ENCODE measurements around the gene IRF1.
"Not testable (repeated sequence)": the region's sequence is repeated elsewhere in the genome, so short reads cannot be mapped to it uniquely, and the experiment has no call there.

Gene IRF1

GRCh38 chr5:132487095-132487428, 3.5 kb downstream of the IRF1 start:
- DNase-seq (ENCODE audit: low read depth in 2 of 2), result no peak

DNA sequence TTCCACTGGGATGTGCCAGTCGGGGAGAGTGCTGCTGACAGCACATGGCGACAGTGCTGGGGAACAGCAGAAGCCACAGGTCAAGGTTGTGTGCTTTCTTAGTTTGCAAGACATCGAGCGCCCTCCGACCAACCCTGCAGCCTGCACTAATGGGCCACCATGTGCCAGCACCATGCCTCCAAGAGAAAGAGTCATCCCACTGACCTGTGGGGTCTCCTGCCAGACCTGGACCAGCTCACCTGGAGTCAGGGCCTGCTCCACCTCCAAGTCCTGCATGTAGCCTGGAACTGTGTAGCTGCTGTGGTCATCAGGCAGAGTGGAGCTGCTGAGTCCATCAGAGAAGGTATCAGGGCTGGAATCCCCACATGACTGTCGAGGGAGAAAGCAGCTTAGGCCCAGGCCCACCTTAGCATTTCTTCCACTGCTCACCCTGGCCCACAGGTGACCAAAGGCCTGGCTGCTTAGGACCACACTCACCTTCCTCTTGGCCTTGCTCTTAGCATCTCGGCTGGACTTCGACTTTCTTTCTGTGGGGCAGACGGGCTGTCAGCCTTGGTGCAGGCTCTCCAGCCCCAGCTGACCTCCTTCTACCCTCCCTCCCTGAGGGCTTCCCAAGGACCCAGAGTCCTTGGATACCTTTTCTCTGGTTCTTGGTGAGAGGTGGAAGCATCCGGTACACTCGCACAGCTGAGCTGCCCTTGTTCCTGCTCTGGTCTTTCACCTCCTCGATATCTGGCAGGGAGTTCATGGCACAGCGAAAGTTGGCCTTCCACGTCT, 4.1 kb downstream of the IRF1 start:
- DNase-seq (ENCODE audit: low read depth in 2 of 2), result no peak

- no peak for DNase-seq (ENCODE audit: low read depth in 2 of 2)
Observed at GRCh38 chr5:132485641-132486317, 4.8 kb downstream of the IRF1 start.

- not testable (repeated sequence) for DNase-seq (ENCODE audit: low read depth in 2 of 2)
Observed at GRCh38 chr5:132484876-132485640, 5.5 kb downstream of the IRF1 start.

- no peak for DNase-seq (ENCODE audit: low read depth in 2 of 2)
Observed at GRCh38 chr5:132484391-132484725, 6.2 kb downstream of the IRF1 start.

GRCh38 chr5:132483661-132484390, 6.7 kb downstream of the IRF1 start:
- DNase-seq (ENCODE audit: low read depth in 2 of 2), result no peak

DNA sequence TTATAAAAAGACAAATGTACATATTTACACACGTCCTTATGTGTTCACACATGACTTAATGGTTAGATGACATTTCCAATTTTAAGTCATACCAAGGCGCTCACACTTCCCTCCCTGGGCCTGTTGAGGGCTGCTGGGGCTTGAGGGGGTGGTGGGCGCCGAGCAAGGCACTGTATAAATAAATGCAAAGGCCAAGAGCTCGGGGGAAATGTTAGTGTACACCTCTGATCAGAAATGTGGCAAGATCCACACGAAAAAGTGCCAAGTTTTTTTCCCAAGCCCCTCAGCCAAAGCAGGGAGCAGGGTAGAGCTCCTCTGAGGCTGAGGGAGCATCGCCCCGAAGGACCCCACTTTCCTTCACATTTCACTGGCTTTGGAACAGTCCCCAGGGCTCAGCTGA, 7.5 kb downstream of the IRF1 start:
- DNase-seq (ENCODE audit: low read depth in 2 of 2), result no peak

GRCh38 chr5:132481596-132482211, 8.9 kb downstream of the IRF1 start:
- DNase-seq (ENCODE audit: low read depth in 2 of 2), result no peak

DNA sequence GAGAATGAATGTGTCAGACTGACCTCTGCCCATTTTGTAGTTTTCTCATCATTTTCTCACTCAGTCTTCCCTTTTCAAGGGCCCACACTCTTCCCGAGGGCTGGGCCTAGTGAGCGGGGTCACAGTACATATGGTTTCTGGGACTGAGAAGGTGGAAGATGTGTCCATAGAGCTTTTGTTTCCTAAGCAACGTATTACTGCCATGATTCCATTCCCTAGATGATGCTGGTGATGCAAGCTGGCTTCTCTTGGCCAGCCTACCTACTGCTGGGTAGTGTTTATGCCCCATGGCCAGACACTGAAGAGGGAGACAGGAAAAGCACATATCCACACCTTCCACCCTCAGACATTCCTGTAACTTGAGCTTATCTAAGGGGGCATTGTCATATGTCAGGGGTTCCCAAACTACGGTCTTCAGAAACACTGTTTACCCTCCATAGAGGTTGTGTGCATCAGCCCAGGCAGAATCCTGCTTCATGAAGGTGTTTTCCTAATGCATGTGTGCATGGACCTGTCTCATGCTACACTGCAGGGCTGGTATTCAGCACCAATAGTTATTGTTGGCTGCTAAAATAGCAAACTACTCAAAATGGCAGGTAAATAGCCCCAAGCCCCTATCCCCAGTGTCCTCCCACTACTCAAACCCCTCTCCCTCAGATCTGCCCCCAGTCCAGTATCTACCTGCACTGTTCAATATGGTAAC, 9.5 kb downstream of the IRF1 start:
- no peak for DNase-seq (ENCODE audit: low read depth in 2 of 2)

DNA sequence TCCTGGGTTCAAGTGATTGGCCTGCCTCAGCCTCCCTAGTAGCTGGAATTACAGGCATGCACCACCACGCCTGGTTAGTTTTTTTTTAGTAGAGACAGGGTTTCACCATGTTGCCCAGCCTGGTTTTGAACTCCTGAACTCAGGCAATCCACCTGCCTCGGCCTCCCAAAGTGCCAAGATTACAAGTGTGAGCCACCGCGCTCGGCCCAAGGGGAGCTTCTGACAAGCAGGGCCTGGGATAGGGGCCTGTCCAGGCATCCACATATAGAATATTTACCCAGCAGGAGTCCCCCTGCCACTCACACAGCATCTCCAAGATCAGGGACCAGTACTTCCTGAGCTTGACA, 10.1 kb downstream of the IRF1 start:
- DNase-seq (ENCODE audit: low read depth in 2 of 2), result no peak

DNA sequence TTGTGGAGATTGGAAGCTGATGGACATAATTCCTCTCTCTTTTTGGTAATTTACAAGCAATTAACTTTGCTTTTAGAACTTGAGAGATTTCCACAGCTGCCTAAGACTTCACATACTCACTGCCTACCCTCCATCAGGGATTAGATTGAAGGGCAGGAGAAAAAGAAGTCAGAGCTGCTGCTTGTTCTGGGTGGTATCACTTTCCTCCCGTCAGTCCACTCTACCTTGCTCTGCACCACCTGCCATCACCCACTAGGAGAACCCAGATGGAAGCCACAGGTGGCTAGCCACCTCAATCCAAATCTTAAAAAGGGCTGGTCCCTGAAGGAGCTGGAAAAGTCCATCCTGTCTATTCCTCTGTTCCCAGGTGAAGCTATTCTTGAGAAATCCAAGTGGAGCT, 10.5 kb downstream of the IRF1 start:
- DNase-seq (ENCODE audit: low read depth in 2 of 2), result no peak

DNA sequence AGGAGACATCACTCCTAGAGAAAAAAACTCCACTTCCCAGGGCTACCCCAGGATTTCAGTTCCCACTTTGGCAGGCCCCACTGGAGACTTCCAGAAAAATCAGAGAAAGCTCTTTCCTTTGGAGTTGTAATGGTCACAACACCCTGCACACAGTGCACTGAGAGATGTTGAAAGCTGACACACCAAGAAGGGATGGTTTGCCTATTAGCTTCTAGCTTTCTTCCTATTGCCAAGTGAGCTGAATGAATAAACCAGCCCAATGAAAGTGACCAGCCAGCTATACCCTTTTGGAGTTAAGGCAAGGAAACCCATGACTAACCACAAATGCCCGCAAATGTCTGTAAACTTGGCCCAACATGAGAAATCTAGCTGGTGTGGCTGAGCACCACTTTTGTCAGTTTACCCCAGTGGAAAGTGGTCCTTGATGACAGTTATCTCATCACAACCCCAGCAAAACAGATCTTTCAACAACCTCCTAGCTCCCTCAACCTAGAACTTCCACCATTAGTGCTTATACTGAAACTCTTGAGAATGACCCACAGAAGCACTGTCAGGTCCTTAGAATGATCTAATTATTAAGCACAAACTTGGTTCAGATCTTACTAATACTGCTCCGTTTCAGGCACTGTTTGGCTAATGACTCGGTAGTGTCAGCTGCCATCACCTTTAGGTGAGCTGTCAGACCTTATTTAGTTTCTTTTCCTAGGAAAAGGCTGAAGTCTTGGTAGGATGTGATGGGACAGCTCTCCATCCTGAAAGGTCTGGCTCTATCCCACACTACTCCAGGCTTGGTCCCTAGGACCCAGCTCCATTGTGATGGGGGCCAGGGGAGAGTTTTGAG, 11.2 kb downstream of the IRF1 start:
- no peak for DNase-seq (ENCODE audit: low read depth in 2 of 2)

GRCh38 chr5:132478366-132478871, 12.2 kb downstream of the IRF1 start:
- no peak for DNase-seq (ENCODE audit: low read depth in 2 of 2)

DNA sequence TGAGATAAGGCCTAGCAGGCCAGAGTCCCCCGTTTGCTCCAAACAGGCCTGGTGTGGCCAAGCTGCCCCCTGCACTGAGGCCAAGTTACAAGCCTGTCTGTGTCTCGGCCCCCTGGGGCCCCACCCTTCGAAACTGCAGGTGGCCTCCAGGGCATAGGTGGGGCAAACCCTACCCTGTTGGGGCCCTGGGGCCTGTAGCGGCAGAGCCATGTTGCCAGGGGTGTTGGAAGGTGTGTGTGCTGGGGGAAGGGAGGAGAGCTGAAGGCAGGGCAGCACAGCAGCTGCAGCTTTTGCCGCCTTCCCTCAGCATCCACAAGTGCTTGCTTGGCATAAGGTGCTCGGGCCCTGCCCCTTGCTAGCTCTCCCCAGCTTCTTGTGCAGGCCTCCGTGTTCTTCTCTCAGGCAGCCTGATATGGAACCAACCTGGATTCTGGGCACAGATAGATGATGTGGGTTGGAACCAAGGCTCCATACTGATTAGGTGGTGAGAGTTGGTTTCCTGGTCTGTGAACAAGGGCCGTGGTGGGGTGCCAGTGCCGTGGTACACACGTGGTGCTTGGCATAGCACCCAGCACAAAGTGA, 12.7 kb downstream of the IRF1 start:
- no peak for DNase-seq (ENCODE audit: low read depth in 2 of 2)

GRCh38 chr5:132476876-132477781, 13.4 kb downstream of the IRF1 start:
- no peak for DNase-seq (ENCODE audit: low read depth in 2 of 2)

DNA sequence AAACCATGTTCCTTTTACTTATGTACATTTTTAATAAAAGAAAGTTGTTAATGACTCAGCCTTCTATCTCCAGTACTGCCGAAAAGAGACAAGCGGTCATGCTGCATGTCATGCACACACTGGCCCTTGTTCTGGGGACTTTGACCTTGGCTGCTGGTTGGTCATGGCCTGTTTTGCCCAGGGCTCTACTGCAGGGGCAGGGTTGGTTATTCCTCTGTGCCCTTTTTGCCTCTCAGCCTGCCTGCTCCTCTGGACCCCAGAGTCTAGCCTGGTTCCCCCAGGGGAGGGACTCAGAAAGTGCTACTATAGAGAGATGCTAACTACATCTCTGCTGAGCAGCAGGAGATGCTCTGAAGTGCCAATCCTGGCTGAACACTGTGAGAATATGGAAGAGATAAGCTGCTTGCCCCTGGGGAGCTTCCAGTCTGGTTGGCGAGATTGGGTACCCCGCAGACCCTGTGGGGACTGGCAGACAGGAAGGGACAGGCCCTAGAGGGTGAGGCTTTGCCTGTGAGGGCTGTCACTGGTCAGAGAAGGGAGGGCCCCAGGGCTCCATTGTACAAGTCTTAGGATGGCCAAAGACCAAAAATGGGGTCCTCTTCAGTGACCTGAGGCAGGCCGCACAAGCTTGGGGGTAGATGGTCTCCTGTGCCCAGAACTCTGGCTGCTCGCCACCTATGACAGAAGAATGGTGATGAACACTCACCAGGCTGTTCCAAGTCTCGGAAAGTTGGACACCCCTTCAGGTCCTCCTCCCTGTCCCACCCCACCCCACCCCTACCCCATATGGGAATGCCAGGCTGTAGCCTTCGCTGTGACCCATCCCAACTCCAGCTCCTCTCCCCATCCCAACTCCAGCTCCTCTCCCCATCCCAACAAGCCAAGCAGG, 14.3 kb downstream of the IRF1 start:
- DNase-seq (ENCODE audit: low read depth in 2 of 2), result no peak

DNA sequence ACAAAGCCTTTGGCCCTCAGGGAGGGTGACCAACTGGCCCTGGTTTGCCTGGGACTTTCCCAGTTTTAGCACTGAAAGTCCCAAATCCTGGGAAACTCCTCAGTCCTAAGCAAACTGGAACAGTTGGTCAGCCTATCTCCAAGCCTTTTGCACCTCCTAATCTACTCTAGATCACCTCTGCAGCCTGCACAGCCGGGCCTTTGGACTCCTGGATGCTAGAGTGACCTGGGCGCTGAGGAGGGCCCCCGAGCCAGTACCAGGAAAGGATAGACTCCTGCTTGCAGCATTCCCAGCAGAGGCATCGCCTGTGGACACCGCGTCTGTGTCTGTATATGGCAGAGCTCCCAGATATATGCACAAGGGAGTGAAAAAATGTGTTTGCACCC, 15.1 kb downstream of the IRF1 start:
- no peak for DNase-seq (ENCODE audit: low read depth in 2 of 2)

All from stimulated activated CD8-positive, alpha-beta memory T cell treated with anti-CD3 and anti-CD28 coated beads, Interleukin-7, amount 100 ng/mL, for 4 hours (primary cell).